Middle frontal gyrus (tissue), 1 donor: Measurements from ENCODE around the gene CCDC127.
"Not testable (repeated sequence)": the region's sequence is repeated elsewhere in the genome, so short reads cannot be mapped to it uniquely, and the experiment has no call there.

Experiments used
- DNase-seq: peaks from one replicate; pipeline ENCODE4 v3.0.0-alpha.2; 2015; ENCODE audit warnings: low spot score; ENCODE audit errors: extremely low spot score

CCDC127 gene

GRCh38 chr5:204001-204400 is 14.0 kb downstream of the CCDC127 start:
- DNase-seq, result no peak

- no peak for DNase-seq
These were observed 14.6 kb downstream of the CCDC127 start for GRCh38 chr5:203246-203930.

- no peak for DNase-seq
These were observed 16.3 kb downstream of the CCDC127 start for GRCh38 chr5:201672-202071.

GRCh38 chr5:200985-201384 is 17.0 kb downstream of the CCDC127 start:
- DNase-seq, result no peak

GRCh38 chr5:199950-200645 is 17.9 kb downstream of the CCDC127 start:
- DNase-seq, result no peak

- no peak for DNase-seq
These were observed 18.6 kb downstream of the CCDC127 start for GRCh38 chr5:199197-199949.

- no peak for DNase-seq
These were observed 19.3 kb downstream of the CCDC127 start for GRCh38 chr5:198516-199196.

- no peak for DNase-seq
These were observed 20.0 kb downstream of the CCDC127 start for GRCh38 chr5:197892-198489.

GRCh38 chr5:197031-197430 is 20.9 kb downstream of the CCDC127 start:
- not testable (repeated sequence) for DNase-seq

- no peak for DNase-seq
These were observed 21.6 kb downstream of the CCDC127 start for GRCh38 chr5:196350-196749.

GRCh38 chr5:195401-196160 is 22.4 kb downstream of the CCDC127 start:
- no peak for DNase-seq

- DNase-seq, result no peak
These were observed 23.2 kb downstream of the CCDC127 start for GRCh38 chr5:194603-195209.

- no peak for DNase-seq
These were observed 23.9 kb downstream of the CCDC127 start for GRCh38 chr5:194102-194501.

- no peak for DNase-seq
These were observed 24.8 kb downstream of the CCDC127 start for GRCh38 chr5:192970-193831.

- DNase-seq, result no peak
These were observed 25.3 kb downstream of the CCDC127 start for GRCh38 chr5:192691-192969.

GRCh38 chr5:191949-192690 is 25.8 kb downstream of the CCDC127 start:
- no peak for DNase-seq

GRCh38 chr5:191036-191948 is 26.7 kb downstream of the CCDC127 start, which contains the start of gene LRRC14B:
LRRC14B (plus strand) TSS chr5:191495; CDS start chr5:191539, 44 bp downstream.
- no peak for DNase-seq
